ACC112 (cell line): ENCODE data around the gene ASPDH.
A peak's percentile ranks its signal among the peaks of the same experiment; 100 is the strongest.

Experiments used
- H2AFZ ChIP-seq: fragments of 200-600 bp; sonication (generic); one replicate; pipeline ENCODE4 v1.6.0; 2017; ENCODE audit warnings: antibody characterized with exemption, low read length; ENCODE audit not compliant: unreplicated experiment
- H3K27ac ChIP-seq: fragments of 200-600 bp; sonication (generic); 2 replicates; pipeline ENCODE4 v1.5.1; 2014; ENCODE audit warnings: low read depth, mild to moderate bottlenecking, antibody characterized with exemption, low read length, moderate library complexity
- H3K27me3 ChIP-seq: fragments of 200-600 bp; sonication (generic); 2 replicates; pipeline ENCODE4 v1.6.1; 2014; ENCODE audit warnings: mild to moderate bottlenecking, antibody characterized with exemption, low read length, moderate library complexity, mixed read lengths; ENCODE audit not compliant: insufficient read depth
- H3K36me3 ChIP-seq: fragments of 200-600 bp; sonication (generic); 2 replicates; pipeline ENCODE4 v1.6.1; 2016; ENCODE audit warnings: mild to moderate bottlenecking, antibody characterized with exemption, low read length, moderate library complexity, mixed read lengths; ENCODE audit not compliant: insufficient read depth
- H3K4me1 ChIP-seq: fragments of 200-600 bp; sonication (generic); one replicate; pipeline ENCODE4 v1.6.1; 2016; ENCODE audit warnings: low read length, mixed read lengths; ENCODE audit not compliant: insufficient read depth, unreplicated experiment, control insufficient read depth
- H3K4me3 ChIP-seq: fragments of 200-600 bp; sonication (generic); 2 replicates; pipeline ENCODE4 v1.5.1; 2014; ENCODE audit warnings: mild to moderate bottlenecking, low read depth, low read length
- H3K79me2 ChIP-seq: fragments of 200-600 bp; sonication (generic); one replicate; pipeline ENCODE4 v1.6.0; 2016; ENCODE audit warnings: low read length; ENCODE audit not compliant: control insufficient read depth, unreplicated experiment, insufficient read depth

The ASPDH gene

DNA sequence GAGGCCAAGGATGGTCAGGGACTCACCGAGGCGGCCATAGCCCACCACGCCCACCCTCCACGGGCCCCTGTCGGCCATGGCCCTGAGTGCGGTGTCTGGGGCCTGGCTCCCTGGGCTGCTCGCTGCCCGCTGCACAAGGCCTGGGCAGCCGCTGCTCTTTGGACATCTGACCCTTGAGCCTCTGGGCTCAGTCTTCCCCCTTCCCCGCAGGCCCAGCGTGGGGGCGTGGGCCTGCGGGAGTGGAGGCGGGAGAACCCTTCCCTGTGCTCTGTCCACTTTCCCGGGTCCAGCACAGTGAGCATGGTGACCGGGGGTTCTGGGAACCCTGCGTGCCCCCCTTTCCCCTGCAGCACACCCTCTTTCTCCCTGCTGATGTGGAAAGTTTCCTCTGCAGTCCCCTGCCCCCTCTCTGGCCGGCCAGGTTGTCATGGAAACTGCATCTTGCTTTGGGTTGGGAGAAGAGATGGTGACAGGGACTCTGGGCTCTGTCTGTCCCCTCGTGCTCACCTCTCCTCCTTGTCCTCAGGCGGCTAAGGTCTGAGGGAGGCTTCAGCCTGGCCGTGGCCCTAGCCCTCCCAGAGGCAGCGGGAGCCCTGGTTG is at the start of gene ASPDH:
Gene ASPDH, minus strand, starts transcription at position 168 of the 600 bp plus-strand sequence. Its CDS starts 90 bp downstream, at position 78.
- H3K36me3 ChIP-seq = no peaks in the 10 kb centered on the region
- H3K4me1 ChIP-seq = no peaks in the 10 kb centered on the region
- H3K27ac ChIP-seq = no peak within 1 kb of the TSS
- peaks cover 9% of the 10 kb centered on the region for H3K79me2 ChIP-seq
- H3K27me3 ChIP-seq = no peaks in the 10 kb centered on the region
- no peak within 1 kb of the TSS for H3K4me3 ChIP-seq
- H2AFZ ChIP-seq = no peak within 1 kb of the TSS

- Histone ChIP-seq H3K4me1 (no peaks in the 10 kb centered on the region), H3K27ac (no peak overlapping the region), H3K4me3 (no peak overlapping the region), H2AFZ (no peak overlapping the region), H3K27me3 (peaks cover 40% of the 10 kb centered on the region), H3K79me2 (no peaks in the 10 kb centered on the region), H3K36me3 (no peaks in the 10 kb centered on the region)
These were observed 49.3 kb upstream of the ASPDH start for GRCh38 chr19:50562996-50563395.

GRCh38 chr19:50562329-50562728 is 48.6 kb upstream of the ASPDH start:
- H3K27me3 ChIP-seq = peaks cover 38% of the 10 kb centered on the region
- H3K79me2 ChIP-seq = no peaks in the 10 kb centered on the region
- H3K36me3 ChIP-seq = no peaks in the 10 kb centered on the region
- H3K4me3 ChIP-seq = no peak overlapping the region
- H3K27ac ChIP-seq = no peak overlapping the region
- H2AFZ ChIP-seq = no peak overlapping the region
- H3K4me1 ChIP-seq = no peaks in the 10 kb centered on the region

DNA sequence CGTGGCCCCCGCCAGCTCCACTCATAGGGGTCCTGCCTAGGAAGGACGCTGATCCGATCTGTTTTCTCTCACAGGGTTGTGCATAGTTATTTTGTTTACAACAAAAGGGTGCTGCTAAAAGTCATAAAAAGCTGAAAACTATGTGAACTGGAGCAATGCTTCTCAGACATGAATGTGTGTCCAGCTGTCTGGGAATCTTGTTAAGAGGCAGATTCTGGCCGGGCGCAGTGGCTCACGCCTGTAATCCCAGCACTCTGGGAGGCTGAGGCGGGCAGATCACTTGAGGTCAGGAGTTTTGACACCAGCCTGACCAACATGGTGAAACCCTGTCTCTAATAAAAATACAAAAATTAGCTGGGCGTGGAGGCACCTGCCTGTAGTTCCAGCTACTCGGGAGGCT is 45.9 kb upstream of the ASPDH start:
- Histone ChIP-seq H3K27ac (no peak overlapping the region), H3K4me3 (no peak overlapping the region), H2AFZ (no peak overlapping the region), H3K36me3 (no peaks in the 10 kb centered on the region), H3K4me1 (no peaks in the 10 kb centered on the region), H3K79me2 (no peaks in the 10 kb centered on the region), H3K27me3 (peaks cover 19% of the 10 kb centered on the region)

GRCh38 chr19:50558449-50558848 is 44.7 kb upstream of the ASPDH start:
- H2AFZ ChIP-seq = no peak overlapping the region
- H3K79me2 ChIP-seq = no peaks in the 10 kb centered on the region
- no peaks in the 10 kb centered on the region for H3K4me1 ChIP-seq
- H3K27me3 ChIP-seq = peaks cover 8% of the 10 kb centered on the region; the same call in 1 of the 2 replicates
- H3K36me3 ChIP-seq = no peaks in the 10 kb centered on the region
- no peak overlapping the region for H3K27ac ChIP-seq
- H3K4me3 ChIP-seq = no peak overlapping the region

- no peak overlapping the region for H3K4me3 ChIP-seq
- H3K27ac ChIP-seq = no peak overlapping the region
- H3K27me3 ChIP-seq = peaks cover 7% of the 10 kb centered on the region; the same call in 1 of the 2 replicates
- no peaks in the 10 kb centered on the region for H3K79me2 ChIP-seq
- no peak overlapping the region for H2AFZ ChIP-seq
- no peaks in the 10 kb centered on the region for H3K36me3 ChIP-seq
- H3K4me1 ChIP-seq = no peaks in the 10 kb centered on the region
These were observed 44.3 kb upstream of the ASPDH start for GRCh38 chr19:50558039-50558438.

GRCh38 chr19:50557009-50557613 is 43.4 kb upstream of the ASPDH start:
- Histone ChIP-seq H3K4me3 (no peak overlapping the region), H3K27ac (no peak overlapping the region), H2AFZ (no peak overlapping the region)

DNA sequence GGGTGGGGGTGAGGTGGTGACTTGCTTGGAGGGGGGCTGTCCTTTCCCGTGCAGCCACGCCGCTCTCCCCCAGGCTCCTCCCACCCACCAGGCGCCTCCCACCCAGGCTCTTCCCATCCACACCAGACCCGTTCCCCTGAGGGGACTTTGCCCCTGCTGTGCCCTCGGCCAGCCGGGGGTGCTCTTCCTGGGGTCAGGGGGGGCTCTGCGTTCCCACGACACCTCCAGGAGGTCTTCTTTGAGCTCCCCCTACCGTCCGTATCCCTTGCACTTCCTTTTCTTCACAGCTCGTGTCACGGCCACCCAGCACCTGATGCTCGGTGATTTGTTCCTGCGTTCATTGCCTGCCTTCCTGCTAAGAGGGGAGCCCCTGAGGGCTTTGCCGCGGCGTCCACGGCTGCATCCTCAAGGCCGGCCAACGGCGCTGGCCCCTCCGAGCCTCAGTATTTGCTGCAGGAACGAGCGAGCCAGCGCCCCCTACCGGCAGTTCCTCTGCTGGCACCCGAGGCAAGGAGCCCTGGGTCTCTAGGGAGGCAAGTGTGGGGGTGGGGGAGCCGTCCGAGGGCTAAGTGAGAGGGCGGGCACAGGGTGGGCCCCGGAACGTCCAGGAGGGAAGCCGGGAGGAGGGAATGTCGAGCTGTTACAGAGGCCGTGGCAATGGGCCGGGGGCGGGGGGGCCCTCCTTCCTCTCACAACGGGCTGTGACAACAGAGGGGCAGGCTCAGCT is 42.7 kb upstream of the ASPDH start:
- Histone ChIP-seq H3K4me1 (no peaks in the 10 kb centered on the region), H3K4me3 (peak overlapping the region; percentile 70), H2AFZ (peak overlapping the region; percentile 62), H3K27ac (no peak overlapping the region), H3K36me3 (no peaks in the 10 kb centered on the region), H3K79me2 (no peaks in the 10 kb centered on the region), H3K27me3 (peaks cover 16% of the 10 kb centered on the region)

More at GRCh38 chr19:50557009-50557613, 43.4 kb upstream of the ASPDH start:
- Histone ChIP-seq H3K27me3 (peaks cover 10% of the 10 kb centered on the region), H3K36me3 (no peaks in the 10 kb centered on the region), H3K79me2 (no peaks in the 10 kb centered on the region), H3K4me1 (no peaks in the 10 kb centered on the region)

DNA sequence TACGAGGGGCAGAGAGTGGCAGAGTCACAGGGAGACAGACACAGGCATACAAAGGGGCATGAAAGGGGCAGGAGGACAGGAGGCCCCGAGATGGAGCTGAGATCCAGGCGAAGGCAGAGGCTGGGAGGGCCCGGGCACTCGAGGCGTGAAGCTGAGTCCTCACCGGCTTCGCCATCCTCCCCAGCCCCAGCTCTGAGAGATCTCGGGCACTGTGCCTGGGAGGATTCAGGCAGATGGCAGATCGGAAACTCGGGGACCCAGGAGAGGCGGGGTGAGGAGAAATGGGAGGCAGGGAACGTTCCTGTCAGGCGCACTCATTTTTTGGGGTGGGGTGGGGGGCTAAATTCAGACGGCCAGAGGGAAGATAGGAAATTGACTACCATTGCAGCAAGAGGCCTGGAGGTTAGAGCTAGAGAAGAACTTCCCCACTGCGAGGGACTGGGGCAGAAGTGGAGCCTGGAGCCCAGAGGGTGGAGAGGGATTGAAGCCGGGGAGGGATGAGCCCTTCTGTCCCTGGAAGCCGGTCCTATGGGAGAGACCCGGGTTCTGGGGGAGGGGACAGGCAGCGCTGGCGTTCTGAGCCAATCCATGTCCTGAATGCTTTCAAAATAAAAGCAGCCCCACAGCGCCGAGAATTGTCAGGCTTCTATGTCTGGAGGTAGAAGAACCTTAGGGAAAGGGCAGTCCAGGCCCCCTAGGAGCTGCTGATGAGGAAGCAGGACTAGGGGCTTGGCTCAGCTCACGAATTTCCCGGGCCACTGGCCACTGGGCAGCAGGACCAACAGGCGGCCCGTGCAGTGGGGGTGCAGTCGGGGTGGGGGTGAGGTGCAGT is 42.0 kb upstream of the ASPDH start:
- H3K27me3 ChIP-seq = peaks cover 21% of the 10 kb centered on the region
- no peaks in the 10 kb centered on the region for H3K79me2 ChIP-seq
- no peak overlapping the region for H2AFZ ChIP-seq
- no peak overlapping the region for H3K27ac ChIP-seq
- H3K4me1 ChIP-seq = no peaks in the 10 kb centered on the region
- H3K36me3 ChIP-seq = no peaks in the 10 kb centered on the region
- H3K4me3 ChIP-seq = peak overlapping the region; percentile 70

GRCh38 chr19:50555033-50555432 is 41.3 kb upstream of the ASPDH start:
- H3K27me3 ChIP-seq = peaks cover 21% of the 10 kb centered on the region

More at GRCh38 chr19:50555033-50555432, 41.3 kb upstream of the ASPDH start:
- Histone ChIP-seq H3K79me2 (no peaks in the 10 kb centered on the region), H3K27ac (no peak overlapping the region), H3K36me3 (no peaks in the 10 kb centered on the region), H3K4me1 (no peaks in the 10 kb centered on the region), H2AFZ (no peak overlapping the region), H3K4me3 (no peak overlapping the region)
